Fibroblast of lung (primary cell): ENCODE results near the gene ZNG1F.
"Not testable (repeated sequence)": the region's sequence is repeated elsewhere in the genome, so short reads cannot be mapped to it uniquely, and the experiment has no call there.

Experiments used
- EZH2 ChIP-seq: IDR thresholded peaks from 2 replicates; pipeline ENCODE4 v1.5.1; 2012; ENCODE audit warnings: low read length, control low read depth, mild to moderate bottlenecking; ENCODE audit errors: missing control alignments
- TF ChIP-seq, protein P1 (sequence below), 2 donors: IDR thresholded peaks in 1 of 2; conservative IDR thresholded peaks in 1 of 2; 1 replicate in 1 of 2; 2 replicates in 1 of 2; pipeline ENCODE4 v1.5.1; 2011 to 2012; ENCODE audit warnings: low read length in 2 of 2, control low read depth in 1 of 2, inconsistent platforms in 1 of 2, low read depth in 1 of 2, mild to moderate bottlenecking in 1 of 2

DNA sequence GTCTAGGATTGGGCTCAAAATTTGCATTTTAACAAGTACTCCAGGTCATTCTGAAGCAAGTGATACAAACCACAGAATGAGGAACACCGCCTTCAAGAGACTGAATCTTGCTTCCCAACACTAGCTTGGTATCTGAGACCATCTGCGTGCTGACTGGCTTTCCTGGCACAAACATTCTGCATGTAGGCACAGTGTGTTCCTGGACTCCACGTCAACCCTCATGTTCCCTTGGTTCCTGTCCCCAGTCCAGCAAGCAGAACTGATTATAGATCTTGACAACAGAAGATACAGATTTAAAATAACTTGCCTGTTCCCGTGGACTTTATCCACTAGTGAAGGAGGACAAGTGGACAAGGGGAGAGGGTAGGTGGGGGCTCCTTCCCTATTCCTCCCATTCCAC lies 30.7 kb upstream of the ZNG1F start:
- TF ChIP-seq, protein P1, sequence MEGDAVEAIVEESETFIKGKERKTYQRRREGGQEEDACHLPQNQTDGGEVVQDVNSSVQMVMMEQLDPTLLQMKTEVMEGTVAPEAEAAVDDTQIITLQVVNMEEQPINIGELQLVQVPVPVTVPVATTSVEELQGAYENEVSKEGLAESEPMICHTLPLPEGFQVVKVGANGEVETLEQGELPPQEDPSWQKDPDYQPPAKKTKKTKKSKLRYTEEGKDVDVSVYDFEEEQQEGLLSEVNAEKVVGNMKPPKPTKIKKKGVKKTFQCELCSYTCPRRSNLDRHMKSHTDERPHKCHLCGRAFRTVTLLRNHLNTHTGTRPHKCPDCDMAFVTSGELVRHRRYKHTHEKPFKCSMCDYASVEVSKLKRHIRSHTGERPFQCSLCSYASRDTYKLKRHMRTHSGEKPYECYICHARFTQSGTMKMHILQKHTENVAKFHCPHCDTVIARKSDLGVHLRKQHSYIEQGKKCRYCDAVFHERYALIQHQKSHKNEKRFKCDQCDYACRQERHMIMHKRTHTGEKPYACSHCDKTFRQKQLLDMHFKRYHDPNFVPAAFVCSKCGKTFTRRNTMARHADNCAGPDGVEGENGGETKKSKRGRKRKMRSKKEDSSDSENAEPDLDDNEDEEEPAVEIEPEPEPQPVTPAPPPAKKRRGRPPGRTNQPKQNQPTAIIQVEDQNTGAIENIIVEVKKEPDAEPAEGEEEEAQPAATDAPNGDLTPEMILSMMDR (conservative IDR thresholded peaks at IDR 0.05 in 1 of 2, IDR thresholded peaks at IDR 0.05 in 1 of 2; ENCODE audit: low read depth in 1 of 2, low read length in 2 of 2): not testable (repeated sequence)
- TF ChIP-seq EZH2: not testable (repeated sequence)
